Cardiac muscle cell (in vitro differentiated cells and primary cell): ENCODE results near the gene AMOTL1. TPM values are rescaled to one million over a fixed set of nuclear protein-coding genes. Genes with fewer than 3 reads are reported as not detected.

Experiments used
- DNase-seq, 2 donors: peaks; one replicate each; pipeline versions ENCODE4 v3.0.0 to v3.0.0-alpha.2; 2010 to 2017; ENCODE audit warnings: low read depth in 1 of 2, low spot score in 1 of 2
- H3K27ac ChIP-seq: fragments of 200-600 bp; sonication (generic); 2 replicates; pipeline ENCODE4 v1.5.1; 2016
- H3K27me3 ChIP-seq: fragments of 200-600 bp; sonication (generic); 2 replicates; pipeline ENCODE4 v1.6.0; 2016; ENCODE audit warnings: control low read depth
- H3K36me3 ChIP-seq: fragments of 200-600 bp; sonication (generic); 2 replicates; pipeline ENCODE4 v1.5.1; 2016; ENCODE audit warnings: control low read depth
- H3K4me1 ChIP-seq: fragments of 200-600 bp; sonication (generic); 2 replicates; pipeline ENCODE4 v1.8.1; 2017; ENCODE audit warnings: low read depth, mild to moderate bottlenecking, mixed run types
- H3K4me3 ChIP-seq: fragments of 200-600 bp; sonication (generic); 2 replicates; pipeline ENCODE4 v1.5.1; 2016; ENCODE audit warnings: mild to moderate bottlenecking
- H3K9me3 ChIP-seq: fragments of 200-600 bp; sonication (generic); 2 replicates; pipeline ENCODE4 v1.5.1; 2017; ENCODE audit warnings: low read depth, mild to moderate bottlenecking, control low read depth
- polyA plus RNA-seq: library from polyadenylated mRNA; unstranded; fragments of >200 nt; fragmentation: Nextera tagmentation; extraction: Ambion mirVana; gene quantifications from 2 replicates; pipeline ENCODE4 v1.2.1, GENCODE V29; 2016
- total RNA-seq: library from RNA; depleted of rRNA; stranded (reverse); fragments of >200 nt; gene quantifications from 2 replicates; pipeline ENCODE4 v1.2.3, GENCODE V29; 2016
- TF ChIP-seq, protein P1 (sequence below): IDR thresholded peaks from 2 replicates; pipeline ENCODE4 v1.5.1; 2012; ENCODE audit warnings: low read depth, mild to moderate bottlenecking, low read length

AMOTL1 gene
- total and polyA plus RNA-seq, 2 experiments from 2014 or later: 1.2 to 5.1 TPM

DNA sequence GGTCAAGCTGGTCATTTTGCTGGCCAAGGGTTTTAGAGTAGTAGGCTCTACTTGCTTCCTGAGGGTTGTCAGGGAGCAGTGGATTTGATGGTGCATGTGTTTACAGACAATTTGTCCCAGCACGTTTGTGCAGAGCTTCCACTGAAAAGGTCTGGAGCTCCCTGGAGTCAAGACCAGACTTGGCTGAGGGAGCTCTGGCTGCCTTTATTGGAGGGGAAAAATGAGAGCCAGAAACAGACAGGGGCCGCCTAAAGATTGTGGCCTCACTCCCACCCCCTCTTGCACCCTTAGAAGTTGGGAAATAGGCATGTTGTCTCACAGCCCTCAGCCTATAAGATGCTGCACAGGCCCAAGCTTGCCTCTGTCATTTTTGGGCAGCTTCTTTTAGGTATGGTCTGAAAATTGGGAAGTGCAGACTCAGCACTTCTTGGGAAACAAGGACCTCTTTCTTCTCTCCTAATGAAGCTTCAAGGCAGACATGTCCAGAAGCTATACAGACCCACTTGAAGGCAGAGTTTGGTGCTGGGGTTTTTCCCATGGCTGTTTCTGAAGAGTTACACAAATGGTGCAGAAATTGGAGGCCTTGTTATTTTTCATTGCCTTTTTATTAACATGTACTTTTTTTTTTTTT, 55.1 kb downstream of the AMOTL1 start:
- TF ChIP-seq, protein P1, sequence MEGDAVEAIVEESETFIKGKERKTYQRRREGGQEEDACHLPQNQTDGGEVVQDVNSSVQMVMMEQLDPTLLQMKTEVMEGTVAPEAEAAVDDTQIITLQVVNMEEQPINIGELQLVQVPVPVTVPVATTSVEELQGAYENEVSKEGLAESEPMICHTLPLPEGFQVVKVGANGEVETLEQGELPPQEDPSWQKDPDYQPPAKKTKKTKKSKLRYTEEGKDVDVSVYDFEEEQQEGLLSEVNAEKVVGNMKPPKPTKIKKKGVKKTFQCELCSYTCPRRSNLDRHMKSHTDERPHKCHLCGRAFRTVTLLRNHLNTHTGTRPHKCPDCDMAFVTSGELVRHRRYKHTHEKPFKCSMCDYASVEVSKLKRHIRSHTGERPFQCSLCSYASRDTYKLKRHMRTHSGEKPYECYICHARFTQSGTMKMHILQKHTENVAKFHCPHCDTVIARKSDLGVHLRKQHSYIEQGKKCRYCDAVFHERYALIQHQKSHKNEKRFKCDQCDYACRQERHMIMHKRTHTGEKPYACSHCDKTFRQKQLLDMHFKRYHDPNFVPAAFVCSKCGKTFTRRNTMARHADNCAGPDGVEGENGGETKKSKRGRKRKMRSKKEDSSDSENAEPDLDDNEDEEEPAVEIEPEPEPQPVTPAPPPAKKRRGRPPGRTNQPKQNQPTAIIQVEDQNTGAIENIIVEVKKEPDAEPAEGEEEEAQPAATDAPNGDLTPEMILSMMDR: no peak
- H3K36me3 ChIP-seq: no peaks in the 10 kb centered on the region
- H3K27me3 ChIP-seq: peaks cover 8% of the 10 kb centered on the region
- no peaks in the 10 kb centered on the region for H3K9me3 ChIP-seq
- H3K4me3 ChIP-seq: no peak overlapping the region
- no peak overlapping the region for H3K27ac ChIP-seq
- DNase-seq: no peak
- no peaks in the 10 kb centered on the region for H3K4me1 ChIP-seq

DNA sequence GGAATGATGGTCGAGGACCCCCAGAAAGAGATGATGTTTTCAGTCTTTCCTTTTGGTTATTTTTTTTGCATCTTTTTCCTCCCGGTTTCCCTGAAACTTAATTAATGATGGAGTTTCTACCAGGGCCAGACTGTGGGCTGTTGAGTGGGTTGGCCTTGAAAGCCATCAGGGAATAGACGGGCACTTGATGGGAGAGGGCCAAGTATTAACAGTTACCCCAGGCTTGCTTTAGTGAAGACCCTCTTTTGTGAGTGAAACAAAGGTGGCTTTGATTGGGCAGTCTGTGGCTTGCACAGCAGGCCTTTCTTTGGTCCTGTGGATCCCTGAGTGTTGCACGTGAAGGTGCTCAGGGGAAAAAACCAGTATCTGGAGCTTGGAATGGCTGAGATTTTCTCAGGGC, 56.9 kb downstream of the AMOTL1 start:
- Histone ChIP-seq H3K9me3 (no peaks in the 10 kb centered on the region), H3K4me3 (no peak overlapping the region), H3K27ac (no peak overlapping the region), H3K4me1 (no peaks in the 10 kb centered on the region), H3K36me3 (no peaks in the 10 kb centered on the region), H3K27me3 (peaks cover 13% of the 10 kb centered on the region)
- DNase-seq: no peak
- TF ChIP-seq, protein P1: no peak

DNA sequence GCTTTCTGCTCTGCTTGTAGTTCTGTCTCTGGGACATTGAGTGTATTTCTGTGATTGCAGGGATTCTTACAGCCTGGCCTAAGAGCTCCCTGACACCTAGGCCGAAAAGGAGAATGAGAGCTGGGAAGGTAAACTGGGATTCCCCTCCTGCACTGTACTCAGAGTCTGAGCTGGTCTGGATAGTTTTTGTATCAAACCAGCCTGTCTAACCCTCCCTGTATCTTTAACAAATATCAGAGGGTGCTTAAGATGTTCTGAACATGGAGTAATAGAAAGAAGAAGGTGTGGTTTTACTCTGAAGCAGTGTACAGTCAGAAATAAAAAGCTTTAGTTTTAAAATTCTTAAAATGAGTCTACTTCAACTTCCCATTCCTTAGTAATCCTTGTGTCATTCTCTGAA, 57.3 kb downstream of the AMOTL1 start:
- H3K4me3 ChIP-seq: no peak overlapping the region
- TF ChIP-seq, protein P1: no peak
- H3K36me3 ChIP-seq: no peaks in the 10 kb centered on the region
- DNase-seq: no peak
- H3K27ac ChIP-seq: no peak overlapping the region
- no peaks in the 10 kb centered on the region for H3K4me1 ChIP-seq
- no peaks in the 10 kb centered on the region for H3K9me3 ChIP-seq
- peaks cover 17% of the 10 kb centered on the region for H3K27me3 ChIP-seq

DNA sequence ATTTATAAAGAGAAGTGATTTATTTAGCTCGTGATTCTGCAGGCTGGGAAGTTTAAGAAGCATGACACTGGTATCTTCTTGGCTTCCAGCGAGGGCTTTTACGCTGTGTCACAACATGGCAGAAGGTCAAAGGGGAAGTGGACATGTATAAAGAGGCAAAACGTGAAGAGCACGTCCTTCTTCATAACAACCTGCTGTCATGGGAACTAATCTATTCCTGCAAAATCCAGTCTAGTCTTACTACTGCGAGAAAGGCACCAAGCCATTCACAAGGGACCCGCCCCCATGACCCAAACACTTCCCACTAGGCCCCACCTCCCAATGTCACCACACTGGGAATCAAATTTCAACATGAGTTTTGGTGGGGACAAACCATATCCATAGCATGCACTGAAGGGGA, 58.3 kb downstream of the AMOTL1 start:
- Histone ChIP-seq H3K4me1 (no peaks in the 10 kb centered on the region), H3K27me3 (peaks cover 26% of the 10 kb centered on the region), H3K27ac (no peak overlapping the region), H3K4me3 (no peak overlapping the region), H3K9me3 (no peaks in the 10 kb centered on the region), H3K36me3 (no peaks in the 10 kb centered on the region)
- no peak for DNase-seq
- TF ChIP-seq, protein P1: no peak

DNA sequence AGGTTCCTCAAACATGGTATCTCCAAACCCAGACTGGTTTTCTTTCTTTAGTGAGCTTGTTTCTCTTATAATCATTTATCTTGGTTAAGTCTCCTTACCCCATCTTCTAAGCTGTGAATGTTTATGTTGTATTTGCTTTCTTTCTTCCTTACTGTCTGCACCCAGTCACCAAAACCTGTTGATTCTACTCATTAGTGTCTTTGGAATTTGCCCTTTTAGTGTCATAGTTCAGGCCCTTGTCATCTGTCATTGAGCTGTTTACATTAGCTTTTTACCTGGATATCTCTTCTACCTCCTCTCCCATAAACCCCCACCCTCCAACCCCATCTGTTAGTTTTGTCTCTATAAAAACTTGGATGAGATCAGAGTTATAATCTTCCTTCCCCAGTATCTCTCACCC, 59.9 kb downstream of the AMOTL1 start:
- H3K9me3 ChIP-seq: no peaks in the 10 kb centered on the region
- no peaks in the 10 kb centered on the region for H3K4me1 ChIP-seq
- no peak overlapping the region for H3K27ac ChIP-seq
- H3K4me3 ChIP-seq: no peak overlapping the region
- TF ChIP-seq, protein P1: no peak
- H3K27me3 ChIP-seq: peaks cover 41% of the 10 kb centered on the region
- no peaks in the 10 kb centered on the region for H3K36me3 ChIP-seq
- DNase-seq: no peak
